ENCODE measurements around the gene PCSK5.

The PCSK5 gene

GRCh38 chr9:76390656-76391055 is 500.2 kb downstream of the PCSK5 start:
- H3K4me3 ChIP-seq, result no peak overlapping the region
- peaks cover 13 to 20% (median 17%) of the 10 kb centered on the region in 10 experiments for H3K4me1 ChIP-seq
- no peak overlapping the region for H3K4me2 ChIP-seq
- peaks cover 43 to 71% (median 64%) of the 10 kb centered on the region in 11 experiments for H3K36me3 ChIP-seq
- no peak overlapping the region for H3K9ac ChIP-seq
- H4K20me1 ChIP-seq, result no peaks in the 10 kb centered on the region; a peak in 2 of 22 replicates
- no peak for TF ChIP-seq Cebpa-rat (IDR thresholded peaks at IDR 0.05)
- peaks cover 0 to 15% (median 11%) of the 10 kb centered on the region in 11 experiments; a peak in 17 of 22 replicates for H3K9me3 ChIP-seq (replicated peaks in 1 of 11)
- no peak overlapping the region for H3K27ac ChIP-seq
- no peaks in the 10 kb centered on the region for H3K27me3 ChIP-seq

- Histone ChIP-seq H3K36me3 (peaks cover 9 to 34% (median 29%) of the 10 kb centered on the region in 11 experiments; a peak in 21 of 22 replicates), H3K27me3 (no peaks in the 10 kb centered on the region), H3K9ac (peak within 1 kb of the TSS; percentile 90 to 97 (median 95)), H3K4me3 (peak within 1 kb of the TSS; percentile 82 to 99 (median 97)), H4K20me1 (no peaks in the 10 kb centered on the region; a peak in 1 of 22 replicates), H3K27ac (peak within 1 kb of the TSS; percentile 86 to 98 (median 91)), H3K9me3 (replicated peaks in 1 of 11) (peaks cover 0 to 15% (median 11%) of the 10 kb centered on the region in 11 experiments; a peak in 17 of 22 replicates), H3K4me2 (peak within 1 kb of the TSS; percentile 81 to 97 (median 90)), H3K4me1 (peaks cover 16 to 24% (median 20%) of the 10 kb centered on the region in 10 experiments)
- TF ChIP-seq Cebpa-rat (IDR thresholded peaks at IDR 0.05), result no peak
These were observed 503.9 kb downstream of the PCSK5 start, which contains the start of gene RFK for GRCh38 chr9:76394195-76394959. Gene RFK, minus strand, starts transcription at chr9:76394426. Its CDS starts 255 bp downstream, at chr9:76394171.

- H3K4me1 ChIP-seq, result peaks cover 16 to 25% (median 20%) of the 10 kb centered on the region in 10 experiments
- peak overlapping the region; percentile 66 to 95 (median 89) for H3K4me2 ChIP-seq
- peaks cover 0 to 15% (median 11%) of the 10 kb centered on the region in 11 experiments; a peak in 17 of 22 replicates for H3K9me3 ChIP-seq (replicated peaks in 1 of 11)
- H4K20me1 ChIP-seq, result no peaks in the 10 kb centered on the region; a peak in 1 of 22 replicates
- H3K36me3 ChIP-seq, result peaks cover 7 to 29% (median 23%) of the 10 kb centered on the region in 11 experiments; a peak in 20 of 22 replicates
- peak overlapping the region; percentile 82 to 98 (median 91) for H3K27ac ChIP-seq
- H3K9ac ChIP-seq, result peak overlapping the region; percentile 90 to 97 (median 95)
- H3K4me3 ChIP-seq, result peak overlapping the region; percentile 82 to 99 (median 97)
- 0 out of 22 replicates have a peak, but pooled peaks of 2 of the 11 experiments have one; percentile 29 to 30 for TF ChIP-seq Cebpa-rat (IDR thresholded peaks at IDR 0.05)
- H3K27me3 ChIP-seq, result no peaks in the 10 kb centered on the region
These were observed 504.4 kb downstream of the PCSK5 start for GRCh38 chr9:76394960-76395252.

GRCh38 chr9:76395381-76395780 is 504.9 kb downstream of the PCSK5 start:
- no peaks in the 10 kb centered on the region for H3K27me3 ChIP-seq
- peak overlapping the region; percentile 82 to 99 (median 97) for H3K4me3 ChIP-seq
- H3K27ac ChIP-seq, result peak overlapping the region; percentile 82 to 98 (median 91); a peak in 19 of 22 replicates
- peaks cover 7 to 24% (median 20%) of the 10 kb centered on the region in 11 experiments; a peak in 20 of 22 replicates for H3K36me3 ChIP-seq
- peaks cover 0 to 15% (median 11%) of the 10 kb centered on the region in 11 experiments; a peak in 17 of 22 replicates for H3K9me3 ChIP-seq (replicated peaks in 1 of 11)
- peaks cover 16 to 30% (median 20%) of the 10 kb centered on the region in 10 experiments for H3K4me1 ChIP-seq
- H3K9ac ChIP-seq, result peak overlapping the region; percentile 90 to 97 (median 95)
- no peak for TF ChIP-seq Cebpa-rat (IDR thresholded peaks at IDR 0.05)
- H3K4me2 ChIP-seq, result peak overlapping the region; percentile 66 to 95 (median 89)
- H4K20me1 ChIP-seq, result no peaks in the 10 kb centered on the region; a peak in 1 of 22 replicates

GRCh38 chr9:76396144-76396543 is 505.7 kb downstream of the PCSK5 start:
- H3K4me1 ChIP-seq, result peaks cover 16 to 31% (median 20%) of the 10 kb centered on the region in 10 experiments
- no peaks in the 10 kb centered on the region for H4K20me1 ChIP-seq
- peaks cover 6 to 17% (median 15%) of the 10 kb centered on the region in 11 experiments; a peak in 20 of 22 replicates for H3K36me3 ChIP-seq
- H3K9me3 ChIP-seq (replicated peaks in 1 of 11), result peaks cover 0 to 15% (median 11%) of the 10 kb centered on the region in 11 experiments; a peak in 17 of 22 replicates
- no peaks in the 10 kb centered on the region for H3K27me3 ChIP-seq
- no peak for TF ChIP-seq Cebpa-rat (IDR thresholded peaks at IDR 0.05)
- H3K9ac ChIP-seq, result no peak overlapping the region
- H3K27ac ChIP-seq, result no peak overlapping the region
- peak overlapping the region in 3 of 11 experiments; percentile 90 to 95 (median 92); a peak in 4 of 22 replicates for H3K4me2 ChIP-seq
- no peak overlapping the region for H3K4me3 ChIP-seq

- Histone ChIP-seq H3K4me1 (peaks cover 16 to 31% (median 20%) of the 10 kb centered on the region in 10 experiments), H3K9ac (no peak overlapping the region), H3K9me3 (replicated peaks in 1 of 11) (peaks cover 0 to 14% (median 11%) of the 10 kb centered on the region in 11 experiments; a peak in 17 of 22 replicates), H4K20me1 (no peaks in the 10 kb centered on the region), H3K4me2 (no peak overlapping the region), H3K36me3 (peaks cover 1 to 12% (median 11%) of the 10 kb centered on the region in 11 experiments; a peak in 20 of 22 replicates), H3K27ac (no peak overlapping the region), H3K27me3 (no peaks in the 10 kb centered on the region), H3K4me3 (no peak overlapping the region)
- no peak for TF ChIP-seq Cebpa-rat (IDR thresholded peaks at IDR 0.05)
These were observed 506.1 kb downstream of the PCSK5 start for GRCh38 chr9:76396597-76396996.

- Histone ChIP-seq H3K4me1 (peaks cover 9 to 23% (median 11%) of the 10 kb centered on the region in 10 experiments), H3K9ac (no peak overlapping the region), H3K27me3 (no peaks in the 10 kb centered on the region), H3K4me3 (no peak overlapping the region), H3K27ac (no peak overlapping the region), H3K9me3 (replicated peaks in 1 of 11) (no peaks in the 10 kb centered on the region), H4K20me1 (no peaks in the 10 kb centered on the region), H3K36me3 (no peaks in the 10 kb centered on the region), H3K4me2 (0 out of 22 replicates have a peak overlapping the region, but pooled peaks of 2 of the 11 experiments have one; percentile 0 to 18)
- no peak for TF ChIP-seq Cebpa-rat (IDR thresholded peaks at IDR 0.05)
These were observed 509.4 kb downstream of the PCSK5 start for GRCh38 chr9:76399856-76400255.

- no peak overlapping the region for H3K27ac ChIP-seq
- peaks cover 2 to 16% (median 4%) of the 10 kb centered on the region in 10 experiments for H3K4me1 ChIP-seq
- no peaks in the 10 kb centered on the region for H4K20me1 ChIP-seq
- no peak for TF ChIP-seq Cebpa-rat (IDR thresholded peaks at IDR 0.05)
- H3K36me3 ChIP-seq, result no peaks in the 10 kb centered on the region
- H3K4me2 ChIP-seq, result peak overlapping the region in 1 of 11 experiments; percentile 0; a peak in 1 of 22 replicates
- no peaks in the 10 kb centered on the region for H3K9me3 ChIP-seq (replicated peaks in 1 of 11)
- no peak overlapping the region for H3K4me3 ChIP-seq
- H3K27me3 ChIP-seq, result no peaks in the 10 kb centered on the region
- no peak overlapping the region for H3K9ac ChIP-seq
These were observed 510.1 kb downstream of the PCSK5 start for GRCh38 chr9:76400534-76401096.

- Histone ChIP-seq H4K20me1 (no peaks in the 10 kb centered on the region), H3K36me3 (no peaks in the 10 kb centered on the region), H3K9me3 (replicated peaks in 1 of 11) (no peaks in the 10 kb centered on the region), H3K4me2 (no peak overlapping the region), H3K27ac (no peak overlapping the region), H3K4me1 (peaks cover 0 to 12% (median 0%) of the 10 kb centered on the region in 10 experiments; a peak in 4 of 20 replicates), H3K4me3 (no peak overlapping the region), H3K27me3 (no peaks in the 10 kb centered on the region), H3K9ac (no peak overlapping the region)
- TF ChIP-seq Cebpa-rat (IDR thresholded peaks at IDR 0.05), result no peak
These were observed 510.7 kb downstream of the PCSK5 start for GRCh38 chr9:76401176-76401575.
